NOMO-1 treated with DMSO at 0.1 percent for 48 hours (cell line): ENCODE results near the gene CD2BP2.
"Not testable (repeated sequence)": the region's sequence is repeated elsewhere in the genome, so short reads cannot be mapped to it uniquely, and the experiment has no call there.

ENCODE experiments used
- DNase-seq: peaks from one replicate; lab custom pipeline; 2025; ENCODE audit not compliant: unreplicated experiment; lab: John Stamatoyannopoulos, UW

Gene CD2BP2

DNA sequence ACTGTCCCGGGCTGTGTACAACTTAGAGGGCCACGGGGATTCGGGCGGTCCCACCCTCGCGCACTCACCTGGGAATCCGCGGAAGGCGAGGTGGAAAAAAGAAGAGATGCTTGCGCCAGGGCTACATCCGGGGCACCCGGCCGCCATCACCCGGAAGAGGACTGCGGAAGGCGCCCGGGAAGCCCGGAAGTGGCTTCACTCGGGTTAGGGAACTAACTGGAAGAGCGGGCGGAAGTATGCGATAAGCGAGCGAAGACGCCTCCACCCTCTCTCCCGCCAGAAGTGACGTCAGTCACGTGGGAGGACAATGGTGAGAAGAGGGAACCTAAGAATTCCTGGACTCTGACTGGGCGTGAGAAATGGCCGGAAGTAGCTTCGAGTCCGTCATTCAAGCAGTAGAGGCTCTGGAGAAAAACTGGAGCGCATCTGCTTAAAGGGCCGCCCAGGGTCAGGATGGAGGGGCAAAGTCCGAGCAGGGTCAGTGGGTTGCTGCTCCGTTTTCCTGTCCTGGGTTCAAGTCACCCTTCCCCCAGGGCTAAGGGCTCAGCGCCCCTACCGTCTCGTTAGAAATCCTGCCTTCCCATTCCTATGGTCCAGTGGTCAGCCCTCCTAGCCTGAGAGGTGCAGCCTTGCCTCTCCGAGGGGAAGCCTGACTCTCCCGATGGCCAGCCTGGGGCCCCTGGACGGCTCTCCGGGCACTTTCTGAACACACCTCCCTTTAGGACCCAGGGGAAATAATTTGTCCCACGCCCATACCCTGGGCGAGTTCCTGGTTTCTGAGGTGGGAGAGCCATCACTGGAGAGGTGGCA lies at the start of gene CD2BP2:
Gene CD2BP2, minus strand, starts transcription at position 165 of the 810 bp plus-strand sequence. CDS start 627 bp downstream, outside the sequence.
- DNase-seq: peak; percentile 97

GRCh38 chr16:30401768-30402425 lies 46.8 kb upstream of the CD2BP2 start:
- no peak for DNase-seq

- DNase-seq: no peak
Observed at GRCh38 chr16:30399435-30400186, 44.5 kb upstream of the CD2BP2 start.

- no peak for DNase-seq
Observed at GRCh38 chr16:30398661-30399434, 43.7 kb upstream of the CD2BP2 start.

DNA sequence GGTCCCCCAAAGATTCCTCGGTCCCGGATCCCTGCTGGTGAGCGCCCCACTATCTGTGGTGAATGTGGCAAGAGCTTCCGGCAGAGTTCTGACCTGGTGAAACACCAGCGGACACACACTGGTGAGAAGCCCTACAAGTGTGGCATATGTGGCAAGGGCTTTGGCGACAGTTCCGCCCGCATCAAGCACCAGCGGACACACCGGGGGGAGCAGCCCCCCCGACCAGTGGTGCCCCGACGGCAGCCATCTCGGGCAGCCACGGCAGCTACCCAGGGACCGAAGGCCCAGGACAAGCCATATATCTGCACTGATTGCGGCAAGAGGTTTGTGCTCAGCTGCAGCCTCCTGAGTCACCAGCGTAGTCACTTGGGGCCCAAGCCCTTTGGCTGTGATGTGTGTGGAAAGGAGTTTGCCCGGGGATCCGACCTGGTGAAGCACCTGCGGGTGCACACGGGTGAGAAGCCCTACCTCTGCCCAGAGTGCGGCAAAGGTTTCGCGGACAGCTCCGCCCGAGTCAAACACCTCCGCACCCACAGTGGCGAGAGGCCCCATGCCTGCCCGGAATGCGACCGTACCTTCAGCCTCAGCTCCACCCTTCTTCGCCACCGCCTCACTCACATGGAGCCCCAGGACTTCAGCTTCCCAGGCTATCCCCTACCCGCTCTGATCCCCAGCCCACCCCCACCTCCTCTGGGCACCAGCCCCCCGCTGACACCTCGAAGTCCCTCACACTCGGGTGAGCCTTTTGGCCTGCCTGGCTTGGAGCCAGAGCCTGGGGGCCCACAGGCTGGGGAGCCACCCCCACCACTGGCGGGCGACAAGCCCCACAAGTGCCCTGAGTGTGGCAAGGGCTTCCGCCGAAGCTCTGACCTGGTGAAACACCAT lies 42.9 kb upstream of the CD2BP2 start:
- no peak for DNase-seq

DNA sequence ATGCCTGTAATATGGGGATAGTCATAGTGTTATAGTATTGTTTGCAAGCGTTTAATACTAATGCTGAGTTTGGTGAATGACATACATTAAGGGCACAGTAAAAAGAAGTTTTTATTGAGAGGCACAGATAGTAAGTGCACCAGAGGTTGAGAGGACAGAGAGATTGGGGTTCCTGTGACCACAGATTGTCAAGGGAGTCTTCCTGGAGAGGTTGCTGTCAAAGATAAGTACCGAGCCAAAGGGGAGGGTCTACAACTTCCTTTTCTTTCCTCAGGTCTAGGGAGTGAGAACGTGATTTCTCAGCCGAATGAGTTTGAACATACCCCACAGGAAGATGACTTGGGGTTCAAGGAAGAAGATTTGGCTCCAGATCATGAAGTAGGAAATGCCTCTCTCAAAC lies 41.9 kb upstream of the CD2BP2 start:
- no peak for DNase-seq

GRCh38 chr16:30396627-30397026 lies 41.5 kb upstream of the CD2BP2 start:
- DNase-seq: not testable (repeated sequence)

DNA sequence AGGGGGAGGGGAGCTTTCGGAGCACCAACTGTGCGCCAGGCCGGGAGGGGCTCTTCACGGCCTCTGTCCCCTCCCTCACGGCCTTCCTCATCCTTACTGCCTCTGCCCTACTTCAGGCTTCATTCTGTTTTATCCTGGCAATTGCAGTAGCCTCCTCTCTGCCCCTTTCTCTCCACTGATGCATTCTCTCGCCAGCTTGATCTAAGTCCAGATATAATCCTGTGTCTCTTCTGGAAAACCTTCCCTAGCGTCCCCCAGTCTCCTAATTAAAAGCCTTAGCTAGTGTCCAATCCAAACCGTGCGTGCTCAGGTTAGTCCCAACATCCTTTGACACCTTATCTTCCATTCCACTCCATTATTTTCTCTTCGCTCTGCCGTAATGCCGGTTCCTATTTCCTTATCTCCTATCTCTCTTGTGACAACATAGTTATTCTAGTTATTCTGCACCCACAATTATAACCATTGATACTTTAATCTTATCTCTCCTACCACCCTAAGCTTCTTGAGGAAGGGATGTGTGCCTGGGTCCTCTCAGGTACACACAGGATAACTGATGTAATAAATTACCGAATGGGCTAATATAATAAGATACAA lies 41.0 kb upstream of the CD2BP2 start:
- DNase-seq: no peak

GRCh38 chr16:30395155-30395991 lies 40.3 kb upstream of the CD2BP2 start, which contains the start of gene ZNF48:
TSS of gene ZNF48 (plus strand) at chr16:30395420. CDS start at chr16:30395795, 375 bp downstream.
- DNase-seq: peak; percentile 80

DNA sequence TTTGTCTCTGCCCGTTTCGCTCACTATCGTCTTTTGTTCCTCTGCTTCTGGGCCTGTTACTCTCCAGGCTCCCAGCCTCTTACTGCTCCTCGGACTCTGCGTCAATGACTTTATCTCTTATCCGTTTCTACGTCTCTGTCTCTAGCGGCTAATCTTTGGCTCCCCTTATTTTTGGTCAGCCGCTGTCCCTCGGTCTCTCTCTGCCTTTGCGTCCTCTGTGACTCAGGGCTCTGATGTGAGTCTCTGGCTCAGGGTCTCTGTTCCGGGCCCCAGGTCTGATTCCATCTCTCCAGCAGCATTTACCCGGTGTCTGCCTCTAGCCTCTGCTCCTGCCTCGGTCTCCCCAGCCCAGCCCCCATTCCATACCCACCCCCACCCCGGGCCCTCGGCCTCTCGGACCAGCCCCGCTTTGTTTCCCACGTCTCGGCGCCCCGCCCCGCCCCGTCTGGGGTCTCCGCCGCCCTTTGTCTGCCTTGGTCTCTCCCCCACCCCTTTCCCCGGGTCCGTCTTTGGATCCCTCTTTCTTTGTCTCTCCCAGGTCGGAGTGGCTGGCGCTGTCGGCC lies 39.6 kb upstream of the CD2BP2 start:
- DNase-seq: no peak

DNA sequence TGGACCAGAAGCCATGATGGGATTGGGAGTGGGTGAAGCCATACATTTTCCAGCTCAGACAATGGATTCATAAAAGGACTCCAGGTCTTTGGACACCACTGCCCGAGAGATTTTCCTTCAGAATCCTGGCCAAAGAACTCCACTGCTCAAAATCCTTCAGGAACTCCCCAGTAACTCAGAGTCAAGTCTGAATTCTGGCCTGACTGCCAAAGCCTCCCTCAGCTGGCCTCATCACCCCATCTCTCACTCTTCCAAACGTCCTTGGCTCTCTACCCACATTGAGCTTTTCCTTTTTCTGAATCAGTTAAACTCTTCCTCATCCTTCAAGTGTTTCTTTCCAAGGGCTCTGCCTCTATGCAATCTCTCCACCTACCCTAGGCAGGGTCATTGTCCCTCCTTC lies 28.4 kb upstream of the CD2BP2 start:
- no peak for DNase-seq

DNA sequence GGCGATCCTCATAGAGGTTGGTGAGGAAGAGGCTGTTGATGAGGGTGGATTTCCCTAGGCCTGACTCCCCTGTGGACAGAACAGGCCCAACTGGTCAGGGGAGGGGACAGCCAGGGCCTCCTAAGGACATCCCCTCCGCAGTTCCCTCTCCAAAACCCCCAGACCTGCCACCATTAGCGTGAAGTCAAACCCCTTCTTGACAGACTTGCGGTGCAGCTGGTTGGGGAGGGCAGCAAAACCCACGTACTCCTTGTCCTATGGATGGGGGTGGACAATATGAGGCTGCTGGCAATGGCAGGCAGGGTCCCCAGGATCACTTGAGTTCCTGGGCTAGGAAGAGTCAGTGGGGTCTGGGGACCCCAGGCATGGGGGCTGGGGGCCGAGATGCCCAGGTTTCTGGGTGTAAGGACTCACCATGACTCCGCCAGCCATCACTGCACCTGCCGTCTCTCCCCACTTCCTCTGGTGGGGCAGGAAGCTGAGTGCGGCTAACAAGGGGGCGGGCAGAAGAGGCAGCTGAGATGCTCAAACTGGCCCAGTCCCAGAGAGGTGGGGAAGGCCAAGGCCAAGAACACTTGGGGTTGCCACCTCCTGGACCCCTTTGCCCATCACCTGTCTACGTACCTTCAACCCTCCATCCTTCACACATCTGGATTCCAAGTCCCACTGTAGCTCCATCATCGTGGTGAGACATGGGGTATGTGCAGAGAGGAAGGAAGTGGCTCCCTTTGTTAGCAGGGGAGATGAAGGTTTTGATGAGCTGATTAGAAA lies 27.2 kb upstream of the CD2BP2 start, which contains the start of gene SEPTIN1:
Gene SEPTIN1, minus strand, starts transcription at position 451 of the 771 bp plus-strand sequence. Its CDS starts 19 bp downstream, at position 432.
- DNase-seq: no peak

GRCh38 chr16:30381291-30382041 lies 26.4 kb upstream of the CD2BP2 start:
- DNase-seq: no peak

- no peak for DNase-seq
Observed at GRCh38 chr16:30380803-30381208, 25.7 kb upstream of the CD2BP2 start.

GRCh38 chr16:30380072-30380802 lies 25.1 kb upstream of the CD2BP2 start:
- no peak for DNase-seq
